Measurements from ENCODE around the gene FTO. TPM values are rescaled to one million over a fixed set of nuclear protein-coding genes. Genes with fewer than 3 reads are reported as not detected.

Gene FTO
- total and polyA plus RNA-seq, 2 of the 13 experiments (the other 11 are each of a cell fraction or from before 2014, with no cell fraction given): 41.6 to 55.8 TPM

DNA sequence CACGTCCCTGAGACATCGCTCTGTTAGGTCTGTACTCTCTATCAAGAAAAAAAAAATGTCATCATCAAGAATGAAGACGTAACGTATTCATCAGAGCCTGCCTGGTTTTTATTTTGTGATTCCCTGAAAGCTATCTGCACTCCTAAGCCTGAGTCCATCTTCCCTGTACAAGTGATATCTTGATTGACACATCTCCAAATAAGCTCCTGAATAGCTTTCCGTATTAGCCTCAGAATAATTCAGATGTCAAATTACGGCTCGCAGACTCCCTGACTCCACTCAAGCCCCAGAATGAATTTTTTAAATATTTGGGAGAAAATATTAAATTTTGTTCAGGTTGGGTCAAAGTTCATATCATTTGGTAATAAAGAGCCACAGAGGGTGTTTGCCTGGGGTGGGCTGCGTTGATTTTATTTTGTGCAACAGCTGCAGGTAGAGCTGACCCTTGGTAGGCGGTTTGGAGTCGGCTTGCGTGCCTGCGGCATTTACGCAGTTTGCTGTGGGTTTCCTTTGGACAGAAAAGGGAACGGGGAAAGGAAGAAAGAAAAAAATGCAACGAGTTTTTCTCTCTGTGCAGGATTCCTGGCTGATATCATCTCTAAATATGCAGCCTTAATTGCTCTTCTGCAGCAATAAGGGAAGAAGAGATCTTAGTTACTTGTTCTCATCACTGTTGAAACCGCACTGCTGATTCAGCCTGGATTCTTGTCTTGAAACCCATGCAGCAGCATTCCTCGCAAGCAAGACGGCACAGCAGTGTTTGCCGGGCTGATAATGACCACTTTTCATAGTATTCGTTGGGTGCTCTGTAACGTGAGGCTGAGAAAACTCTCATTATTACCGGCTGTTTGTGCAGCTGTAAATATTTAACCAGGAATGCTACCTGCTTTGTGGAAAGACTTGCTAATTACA is 467.9 kb downstream of the FTO start (continued):
- TF ChIP-seq PBX3 (CRISPR knock-in tag; IDR thresholded peaks at IDR 0.05; ENCODE audit: borderline replicate concordance) (no peak), EEA1 (CRISPR knock-in tag; IDR thresholded peaks at IDR 0.05; ENCODE audit: borderline replicate concordance) (no peak), HMG20B (CRISPR knock-in tag; conservative IDR thresholded peaks at IDR 0.05) (0 out of 2 replicates have a peak, but pooled peaks have one; percentile 22), ZNF678 (CRISPR knock-in tag; IDR thresholded peaks at IDR 0.05) (no peak), ZFP90 (CRISPR knock-in tag; IDR thresholded peaks at IDR 0.05; ENCODE audit: borderline replicate concordance) (no peak), ELF3 (CRISPR knock-in tag; IDR thresholded peaks at IDR 0.05) (peak; percentile 44; the same call in 1 of the 2 replicates), HNRNPUL1 (IDR thresholded peaks at IDR 0.05; ENCODE audit: low read depth, low read length) (no peak), NR3C1 (CRISPR knock-in tag; IDR thresholded peaks at IDR 0.05) (no peak), ZNF816 (CRISPR knock-in tag; IDR thresholded peaks at IDR 0.05; ENCODE audit: borderline replicate concordance) (no peak), HCFC1 (IDR thresholded peaks at IDR 0.05; ENCODE audit: low read depth, low read length) (no peak), HDAC2 (CRISPR knock-in tag; IDR thresholded peaks at IDR 0.05) (peak; percentile 74; the same call in 1 of the 2 replicates), SP140L (CRISPR knock-in tag; IDR thresholded peaks at IDR 0.05; ENCODE audit: borderline replicate concordance) (no peak), ZNF430 (CRISPR knock-in tag; IDR thresholded peaks at IDR 0.05) (no peak), CSRNP2 (CRISPR knock-in tag; conservative IDR thresholded peaks at IDR 0.05; ENCODE audit: low read depth) (no peak), ZFYVE20 (CRISPR knock-in tag; IDR thresholded peaks at IDR 0.05; ENCODE audit: borderline replicate concordance, low read depth) (no peak), ZNF33B (CRISPR knock-in tag; IDR thresholded peaks at IDR 0.05) (no peak), PBX2 (CRISPR knock-in tag; IDR thresholded peaks at IDR 0.05) (no peak), NBN (conservative IDR thresholded peaks at IDR 0.05) (no peak), HOXA5 (CRISPR knock-in tag; IDR thresholded peaks at IDR 0.05) (no peak), UBTF (CRISPR knock-in tag; IDR thresholded peaks at IDR 0.05) (no peak), ZNF737 (CRISPR knock-in tag; IDR thresholded peaks at IDR 0.05; ENCODE audit: borderline replicate concordance) (no peak)
- TF ChIP-seq, protein P1, sequence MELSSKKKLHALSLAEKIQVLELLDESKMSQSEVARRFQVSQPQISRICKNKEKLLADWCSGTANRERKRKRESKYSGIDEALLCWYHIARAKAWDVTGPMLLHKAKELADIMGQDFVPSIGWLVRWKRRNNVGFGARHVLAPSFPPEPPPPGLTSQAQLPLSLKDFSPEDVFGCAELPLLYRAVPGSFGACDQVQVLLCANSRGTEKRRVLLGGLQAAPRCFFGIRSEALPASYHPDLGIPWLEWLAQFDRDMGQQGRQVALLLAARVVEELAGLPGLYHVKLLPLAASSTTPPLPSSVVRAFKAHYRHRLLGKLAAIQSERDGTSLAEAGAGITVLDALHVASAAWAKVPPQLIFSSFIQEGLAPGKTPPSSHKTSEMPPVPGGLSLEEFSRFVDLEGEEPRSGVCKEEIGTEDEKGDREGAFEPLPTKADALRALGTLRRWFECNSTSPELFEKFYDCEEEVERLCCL (CRISPR knock-in tag; IDR thresholded peaks at IDR 0.05; ENCODE audit: borderline replicate concordance): no peak
